Epithelial cell of prostate (primary cell): ENCODE results near the gene SLC35D2.
A peak's percentile ranks its signal among the peaks of the same experiment; 100 is the strongest.

ENCODE experiments used
- DNase-seq: peaks from one replicate; pipeline ENCODE4 v3.0.0-alpha.2; 2011; ENCODE audit warnings: low read depth, low spot score
- H3K27ac ChIP-seq: fragments of 450-650 bp; 2 replicates; pipeline ENCODE4 v1.5.1; 2017; ENCODE audit warnings: mild to moderate bottlenecking

Gene SLC35D2

GRCh38 chr9:96383165-96383942 is at the start of gene SLC35D2:
Gene SLC35D2 (minus strand): TSS chr9:96383711. CDS start chr9:96383634, 77 bp downstream.
- DNase-seq, result no peak
- peak within 1 kb of the TSS; percentile 61 for H3K27ac ChIP-seq

GRCh38 chr9:96430377-96430776 is 46.9 kb upstream of the SLC35D2 start:
- H3K27ac ChIP-seq, result no peak overlapping the region
- DNase-seq, result no peak

- H3K27ac ChIP-seq, result no peak overlapping the region
- no peak for DNase-seq
These were observed 46.2 kb upstream of the SLC35D2 start for GRCh38 chr9:96429732-96430131.

- no peak for DNase-seq
- H3K27ac ChIP-seq, result no peak overlapping the region
These were observed 42.1 kb upstream of the SLC35D2 start for GRCh38 chr9:96425500-96426169.

GRCh38 chr9:96423985-96424336 is 40.5 kb upstream of the SLC35D2 start:
- DNase-seq, result no peak

GRCh38 chr9:96423322-96423984 is 39.9 kb upstream of the SLC35D2 start:
- peak overlapping the region; percentile 34 for H3K27ac ChIP-seq
- no peak for DNase-seq

More at GRCh38 chr9:96423985-96424336, 40.5 kb upstream of the SLC35D2 start:
- H3K27ac ChIP-seq, result peak overlapping the region; percentile 34

- peak; percentile 86 for DNase-seq
These were observed 37.1 kb upstream of the SLC35D2 start for GRCh38 chr9:96420468-96421219.

GRCh38 chr9:96419691-96419969 is 36.1 kb upstream of the SLC35D2 start:
- DNase-seq, result no peak
- peak overlapping the region; percentile 93 for H3K27ac ChIP-seq

More at GRCh38 chr9:96420468-96421219, 37.1 kb upstream of the SLC35D2 start:
- peak overlapping the region; percentile 93 for H3K27ac ChIP-seq

- H3K27ac ChIP-seq, result peak overlapping the region; percentile 93
- no peak for DNase-seq
These were observed 35.6 kb upstream of the SLC35D2 start for GRCh38 chr9:96418920-96419690.

- H3K27ac ChIP-seq, result peak within 1 kb of the TSS; percentile 93
- DNase-seq, result peak; percentile 83
These were observed 34.8 kb upstream of the SLC35D2 start, which contains the start of gene ZNF367 for GRCh38 chr9:96418083-96418919. Gene ZNF367 (minus strand): TSS chr9:96418370. CDS start chr9:96418032, 338 bp downstream.

GRCh38 chr9:96417661-96418082 is 34.2 kb upstream of the SLC35D2 start:
- H3K27ac ChIP-seq, result peak overlapping the region; percentile 93
- no peak for DNase-seq

- H3K27ac ChIP-seq, result peak overlapping the region; percentile 93
- no peak for DNase-seq
These were observed 33.6 kb upstream of the SLC35D2 start for GRCh38 chr9:96417051-96417586.

- DNase-seq, result no peak
- H3K27ac ChIP-seq, result no peak overlapping the region
These were observed 30.1 kb upstream of the SLC35D2 start for GRCh38 chr9:96413302-96414221.

- no peak for DNase-seq
- H3K27ac ChIP-seq, result no peak overlapping the region
These were observed 28.8 kb upstream of the SLC35D2 start for GRCh38 chr9:96412174-96412913.

- no peak overlapping the region for H3K27ac ChIP-seq
- no peak for DNase-seq
These were observed 27.8 kb upstream of the SLC35D2 start for GRCh38 chr9:96411129-96411838.
